GM21367 (cell line): ENCODE results near the gene TET2.

ENCODE experiments used
- ATAC-seq: cut with Tn5 transposase; IDR thresholded peaks from one replicate; pipeline ENCODE4 v1.9.1; 2021; ENCODE audit not compliant: unreplicated experiment

The TET2 gene

DNA sequence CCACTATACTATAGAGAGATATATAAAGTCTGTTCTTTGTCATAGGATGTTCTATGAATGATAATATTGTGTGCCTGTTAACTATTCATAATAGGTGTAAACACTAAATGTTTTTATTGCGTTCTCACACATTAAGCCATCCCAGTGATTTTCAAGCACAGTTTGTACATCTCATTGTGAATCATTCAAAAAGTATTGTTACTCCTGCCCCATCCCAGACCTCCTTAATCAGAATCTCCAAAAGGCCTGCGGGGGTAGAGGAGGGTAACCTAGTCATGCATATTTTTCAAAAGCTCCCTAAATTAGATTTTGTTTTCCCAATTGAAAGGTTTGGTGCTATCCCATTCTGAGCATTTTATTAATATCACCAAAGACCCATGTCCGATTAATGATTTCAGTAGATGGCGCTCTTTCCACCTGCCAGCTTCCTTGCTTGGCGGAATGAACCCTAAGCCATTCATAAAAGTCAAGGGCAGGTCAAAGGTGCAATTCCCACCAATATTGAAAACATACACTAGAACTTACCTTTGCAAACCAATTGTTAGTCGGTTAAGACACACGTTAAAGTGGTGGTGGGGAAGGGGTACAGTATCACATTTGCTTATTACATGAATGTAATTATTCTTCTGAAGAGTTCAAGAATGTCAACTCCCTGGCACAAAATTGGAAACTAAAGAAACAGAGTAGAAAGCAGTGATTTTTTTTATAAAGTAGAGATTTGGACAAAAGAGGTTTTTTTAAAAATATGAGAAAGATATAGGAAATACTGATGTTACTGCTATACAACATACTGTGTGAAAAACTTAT lies 5.8 kb upstream of the TET2 start:
- no peak for ATAC-seq

DNA sequence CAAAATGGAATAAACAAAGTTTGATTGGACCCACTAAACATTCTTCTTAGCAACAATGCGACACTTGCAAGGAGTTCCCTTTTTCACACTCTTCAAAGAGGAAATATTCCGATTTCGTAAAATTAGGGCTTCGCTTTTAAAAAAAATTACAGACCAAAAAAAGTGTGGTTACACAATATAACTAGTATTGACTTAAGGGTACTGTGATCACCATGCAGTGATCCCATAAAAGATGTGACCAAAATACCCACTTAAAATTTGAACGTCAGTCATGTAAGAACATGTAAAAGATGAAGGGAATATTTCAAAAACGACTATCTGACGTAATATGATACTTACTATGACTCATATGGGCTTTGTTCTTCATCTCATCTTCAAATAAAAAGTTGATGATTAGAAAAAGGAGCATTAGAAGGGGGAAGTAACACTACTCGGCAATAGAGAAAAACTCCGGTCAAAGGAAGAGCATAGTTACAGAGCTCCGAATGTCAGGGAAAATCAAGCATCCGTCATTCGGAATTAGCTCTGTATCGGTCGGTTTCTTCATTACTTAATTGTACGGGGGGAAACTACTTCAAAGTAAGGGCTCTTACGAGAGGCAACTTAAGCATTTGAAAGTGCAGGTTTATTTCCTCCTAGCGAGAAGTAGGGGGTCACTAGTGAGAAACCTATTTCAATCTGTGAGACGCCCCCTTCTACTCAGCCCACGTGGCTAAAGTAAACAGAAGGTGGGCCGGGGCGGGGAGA lies 1.3 kb upstream of the TET2 start:
- no peak for ATAC-seq

DNA sequence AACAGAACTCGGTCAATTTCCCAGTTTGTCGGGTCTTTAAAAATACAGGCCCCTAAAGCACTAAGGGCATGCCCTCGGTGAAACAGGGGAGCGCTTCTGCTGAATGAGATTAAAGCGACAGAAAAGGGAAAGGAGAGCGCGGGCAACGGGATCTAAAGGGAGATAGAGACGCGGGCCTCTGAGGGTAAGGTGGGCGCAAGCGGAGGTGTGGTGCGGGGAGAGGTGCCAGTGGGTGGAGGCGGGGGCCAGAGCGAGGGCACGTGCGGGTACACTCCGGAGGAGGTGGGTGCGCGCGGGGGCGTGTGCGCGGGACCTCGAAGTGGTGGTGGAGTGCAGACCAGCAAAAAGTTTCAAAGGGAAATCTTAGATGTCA lies 787 bp upstream of the TET2 start:
- ATAC-seq = peak; percentile 16

DNA sequence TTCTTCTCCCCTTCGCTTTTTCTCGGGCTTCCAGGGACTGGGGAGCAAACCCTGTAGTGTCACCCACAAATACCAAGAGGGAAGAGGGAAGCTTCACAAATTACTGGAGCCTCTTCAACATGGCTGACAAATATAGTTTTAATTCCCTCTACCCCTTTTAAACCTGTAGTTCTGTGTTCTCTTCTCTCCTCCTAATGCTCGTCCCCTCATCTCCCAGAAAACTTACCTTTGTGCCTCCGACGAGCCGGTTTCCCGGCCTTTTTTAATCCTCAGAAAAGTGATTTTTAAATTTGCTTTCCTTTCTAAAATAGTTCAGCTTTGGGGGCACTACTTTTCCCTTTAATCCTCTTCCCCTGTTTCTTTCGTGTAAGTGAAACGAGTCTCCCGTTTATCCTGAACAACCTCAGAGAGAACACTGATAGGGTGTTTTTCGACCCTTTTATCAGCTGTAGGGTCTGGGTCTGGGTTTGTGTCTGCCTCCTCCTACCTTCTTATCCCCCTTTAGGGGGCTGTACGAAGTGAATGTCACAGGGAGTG lies 408 bp downstream of the TET2 start:
- peak; percentile 3 for ATAC-seq

DNA sequence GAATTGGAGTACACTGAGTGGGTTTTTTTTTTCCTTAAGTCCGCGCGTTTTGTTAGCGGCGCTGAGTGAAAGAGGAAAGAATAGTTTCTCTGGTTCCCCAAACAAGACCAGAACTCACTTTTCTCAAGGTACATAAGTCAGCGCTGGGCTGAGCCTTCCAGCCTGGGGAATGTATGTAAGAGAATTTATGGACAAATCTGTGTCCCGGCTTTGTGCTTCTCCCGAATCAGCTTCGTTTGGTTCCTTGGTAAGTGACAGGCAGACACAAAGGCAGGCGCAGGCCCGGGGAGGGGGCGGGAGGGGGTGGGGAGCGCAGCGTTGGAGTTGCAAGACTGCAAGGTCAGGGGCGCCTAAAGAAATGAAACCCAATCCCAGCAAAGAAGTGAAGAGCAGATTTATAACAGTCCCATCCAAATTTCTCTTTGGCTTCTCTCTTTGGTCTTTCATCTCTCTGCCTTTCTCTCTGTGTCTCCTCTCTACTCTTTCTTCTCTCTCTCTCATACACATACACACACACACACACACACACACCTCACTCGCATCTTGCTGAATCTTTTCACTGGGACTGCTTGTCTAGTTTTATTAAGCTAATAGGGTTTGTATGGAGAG lies 981 bp downstream of the TET2 start:
- ATAC-seq = no peak

DNA sequence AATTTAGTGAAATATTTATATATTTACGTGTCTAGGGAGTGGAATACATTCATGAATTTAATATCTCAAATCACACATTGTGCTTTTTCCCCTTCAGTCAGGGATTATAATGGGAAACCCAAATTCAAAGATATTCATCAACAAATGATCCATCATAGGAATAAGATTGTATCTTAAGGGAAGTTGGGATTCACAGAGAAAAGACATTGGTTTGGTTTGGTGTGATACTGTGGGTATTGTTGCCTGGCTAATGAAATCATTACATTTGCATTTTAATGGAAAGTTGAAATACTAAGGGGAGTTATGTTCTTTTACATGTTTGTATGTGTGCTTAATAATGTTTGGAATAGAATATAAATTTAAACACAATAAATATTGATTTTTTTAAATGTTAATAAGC lies 1.7 kb downstream of the TET2 start:
- no peak for ATAC-seq

DNA sequence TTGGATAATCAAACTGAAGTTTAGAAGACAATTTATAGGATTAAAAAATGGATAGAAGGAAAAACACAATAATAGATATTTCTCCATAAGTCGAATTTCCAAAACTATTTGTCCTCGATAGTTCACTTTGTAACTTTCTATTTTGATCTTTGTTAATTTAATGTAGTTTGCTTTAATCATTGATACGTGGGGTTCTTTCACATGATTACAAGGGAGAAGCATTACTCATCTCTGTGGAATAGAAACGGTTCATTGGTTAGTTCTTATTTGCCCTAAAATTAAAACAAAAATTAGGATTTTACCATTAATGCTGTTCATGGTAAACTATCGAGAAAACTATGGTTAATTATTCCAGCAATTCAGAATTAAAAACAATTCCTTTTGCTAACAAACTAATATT lies 2.1 kb downstream of the TET2 start:
- ATAC-seq = no peak

DNA sequence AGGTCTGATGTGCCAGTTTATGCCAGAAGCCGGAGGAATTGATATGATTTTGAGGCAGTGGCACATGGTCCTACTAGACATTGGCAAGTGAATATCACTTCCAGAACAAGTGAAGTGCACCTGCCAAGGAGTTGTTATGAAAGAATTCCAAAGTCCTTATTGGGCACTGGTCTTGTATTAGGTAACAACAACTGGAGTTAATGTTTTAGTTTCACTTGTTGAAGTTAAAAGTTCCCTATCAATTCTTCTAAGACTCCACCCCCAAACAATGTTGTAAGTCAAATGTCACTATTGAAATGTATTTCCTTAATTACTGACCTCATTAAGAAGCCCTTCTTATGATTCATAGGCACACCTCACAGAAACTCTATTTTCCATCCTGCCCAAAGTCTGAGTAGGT lies 3.1 kb downstream of the TET2 start:
- ATAC-seq = no peak

DNA sequence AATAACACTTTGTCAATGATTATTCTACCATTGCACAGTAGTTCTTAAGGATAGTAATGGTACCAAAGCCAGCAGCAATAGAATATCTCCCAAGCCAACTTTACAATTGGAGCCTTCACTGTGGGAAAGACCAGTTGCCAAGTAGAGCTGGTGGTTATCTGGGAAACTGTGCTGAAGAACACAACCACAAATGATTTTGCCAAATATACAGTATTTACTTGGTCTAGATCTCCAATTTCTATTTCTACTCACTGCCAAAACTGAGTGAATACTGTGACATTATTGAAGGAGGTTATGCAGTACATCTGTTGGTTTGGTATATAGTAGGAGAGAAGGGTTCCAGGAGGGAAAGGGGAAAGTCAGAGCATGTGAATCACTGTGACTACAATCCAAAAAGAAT lies 3.8 kb downstream of the TET2 start:
- ATAC-seq = no peak

DNA sequence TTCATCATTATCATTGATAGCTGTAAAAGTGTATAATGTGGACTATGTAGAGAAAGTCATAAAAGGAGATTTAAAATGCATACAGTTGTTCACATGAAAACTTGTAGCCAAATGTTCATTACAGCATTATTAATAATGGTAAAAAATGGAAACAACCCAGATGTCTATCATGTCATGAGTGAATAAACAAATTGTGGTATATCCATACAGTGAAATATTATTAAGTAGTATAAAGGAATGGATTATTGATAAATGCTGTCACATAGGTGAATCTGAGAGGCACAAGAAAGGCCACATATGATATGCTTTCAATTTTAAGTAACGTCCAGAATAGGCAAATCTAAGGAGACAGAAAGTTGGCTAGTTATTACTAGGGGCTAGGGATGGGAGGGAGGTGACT lies 7.1 kb downstream of the TET2 start:
- ATAC-seq = no peak

DNA sequence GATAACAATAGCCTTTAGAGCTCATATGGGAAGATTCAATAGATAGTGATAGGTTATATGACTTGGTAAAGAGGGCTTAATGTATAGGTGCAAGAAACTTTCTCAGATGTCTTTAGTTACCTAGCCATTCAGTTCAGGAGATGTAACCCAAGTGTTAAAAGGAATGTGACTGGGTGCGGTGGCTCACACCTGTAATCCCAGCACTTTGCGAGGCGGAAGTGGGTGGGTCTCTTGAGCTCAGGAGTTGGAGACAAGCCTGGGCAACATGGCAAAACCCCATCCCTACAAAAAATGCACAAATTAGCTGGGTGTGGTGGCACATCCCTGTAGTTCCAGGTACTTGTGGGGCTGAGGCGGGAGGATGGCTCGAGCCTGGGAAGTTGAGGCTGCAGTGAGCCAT lies 7.9 kb downstream of the TET2 start:
- no peak for ATAC-seq

DNA sequence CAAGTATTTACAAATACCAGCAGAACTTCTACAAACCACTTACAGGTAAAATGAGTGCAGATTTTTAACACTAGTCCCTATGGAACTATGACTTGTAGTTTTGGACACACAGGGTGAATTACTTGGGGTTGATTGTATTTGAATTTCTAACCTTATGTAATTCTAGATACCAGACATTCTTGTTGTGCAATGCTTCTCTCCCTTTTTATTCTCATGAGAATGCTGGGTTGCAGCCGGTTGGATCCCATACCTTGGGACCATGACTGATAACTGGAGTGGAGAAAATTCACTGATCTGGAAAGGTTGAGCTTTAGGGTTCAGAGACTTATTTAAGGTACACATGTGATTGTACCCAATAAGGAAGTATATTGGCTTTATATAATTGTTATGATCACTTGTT lies 8.8 kb downstream of the TET2 start:
- ATAC-seq = no peak

DNA sequence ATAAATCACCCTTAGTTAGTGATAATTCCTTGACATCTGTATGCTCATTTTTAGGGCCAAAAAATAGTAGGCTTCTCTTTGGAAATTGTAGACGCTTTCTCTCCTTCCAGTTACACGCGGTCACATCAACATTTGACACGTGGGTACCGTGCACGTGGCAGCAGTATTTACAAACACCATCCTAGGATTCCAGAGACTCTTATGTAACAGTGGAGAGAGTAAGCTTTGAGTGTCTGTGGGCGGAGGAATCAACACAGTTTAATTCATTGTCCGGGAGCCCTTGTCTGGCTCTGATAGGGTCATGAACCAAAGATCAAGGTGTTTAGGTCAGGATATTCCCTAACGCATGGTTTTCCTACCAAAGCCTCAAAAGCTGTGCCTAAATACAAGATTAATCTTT lies 12.2 kb downstream of the TET2 start:
- ATAC-seq = no peak

DNA sequence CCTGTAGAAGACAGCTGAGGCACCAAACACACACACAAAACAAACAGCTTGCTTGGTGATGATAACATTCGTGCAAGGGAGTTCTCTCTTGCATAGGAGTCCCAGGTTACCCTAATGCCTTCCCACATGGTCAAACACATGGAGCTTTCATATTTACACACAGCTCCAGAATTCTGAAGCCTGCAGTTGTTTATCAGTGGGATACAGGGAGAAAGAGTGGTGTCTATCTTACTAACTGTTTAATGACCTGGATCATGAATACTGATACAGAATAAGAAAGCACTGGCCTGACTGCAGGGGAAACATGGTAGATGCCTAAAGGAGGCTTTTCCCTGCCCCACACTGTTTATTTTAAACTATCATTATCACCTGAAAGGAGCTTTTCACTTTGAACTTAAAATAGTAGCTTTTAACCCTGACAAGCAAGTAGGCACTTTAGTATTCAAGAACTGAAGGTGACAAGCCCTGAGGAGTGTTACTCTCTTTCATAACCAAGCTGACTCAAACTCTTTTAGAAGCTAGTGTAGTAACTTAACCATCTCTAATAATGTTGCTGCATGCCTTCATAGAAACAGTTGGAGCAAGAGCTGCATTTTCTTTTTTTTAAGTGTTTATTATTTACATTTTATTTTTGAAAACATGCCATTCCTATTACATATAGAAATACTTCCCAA lies 15.6 kb downstream of the TET2 start:
- ATAC-seq = no peak

DNA sequence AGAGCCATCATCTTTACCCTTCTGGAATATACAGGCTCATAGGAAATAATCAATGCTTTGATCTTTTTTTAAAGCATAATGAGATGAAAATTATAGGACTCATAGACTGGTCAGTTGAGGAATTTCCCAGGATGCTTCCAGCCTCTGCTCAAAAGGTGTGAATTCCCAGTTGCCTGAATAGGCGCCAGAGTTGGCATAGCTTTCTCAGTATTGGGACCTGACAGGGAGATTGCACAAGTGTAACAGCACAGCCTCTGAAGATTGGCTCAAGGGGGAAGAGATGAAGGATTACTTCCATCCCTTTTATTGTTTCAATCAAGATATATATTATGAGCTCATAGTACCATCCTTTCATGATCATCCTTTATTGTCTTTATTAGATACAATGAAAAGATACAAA lies 17.9 kb downstream of the TET2 start:
- ATAC-seq = no peak

DNA sequence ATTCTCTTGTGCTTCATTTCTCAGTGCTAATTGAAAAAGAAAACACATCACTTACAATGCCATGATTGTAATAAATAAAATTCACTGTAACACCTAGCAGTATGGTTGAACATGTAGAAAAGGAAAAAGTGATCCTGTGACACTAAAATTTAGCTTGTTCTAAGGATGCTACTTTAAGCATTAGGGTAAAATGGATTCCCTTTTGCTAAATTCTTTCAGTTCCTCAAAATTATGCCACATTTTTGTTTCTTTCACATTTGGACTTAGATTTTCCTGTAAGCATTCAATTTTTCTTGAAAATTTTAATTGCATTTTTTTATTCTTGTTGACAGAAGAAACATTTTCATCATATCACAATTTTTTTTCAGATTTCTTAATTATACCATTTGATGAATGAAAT lies 19.4 kb downstream of the TET2 start:
- no peak for ATAC-seq

DNA sequence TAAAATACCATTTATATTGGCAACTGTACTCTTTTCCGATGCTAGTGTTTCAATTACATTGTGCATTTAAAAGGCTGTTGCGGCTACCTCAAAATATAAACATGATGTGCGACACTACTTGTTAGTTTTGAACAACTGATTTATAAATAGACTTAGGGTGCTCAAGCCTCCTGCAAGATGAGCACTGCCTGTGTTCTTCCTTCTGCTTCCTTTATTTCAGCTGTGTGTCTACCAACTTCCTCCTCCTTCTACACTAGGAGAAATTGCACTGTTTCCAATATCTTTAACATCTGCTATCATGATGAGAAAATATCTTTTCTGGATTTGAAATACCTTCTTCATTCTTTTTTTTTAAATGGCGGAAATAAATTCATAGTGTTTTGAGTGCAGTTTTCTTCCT lies 24.0 kb downstream of the TET2 start:
- ATAC-seq = no peak

DNA sequence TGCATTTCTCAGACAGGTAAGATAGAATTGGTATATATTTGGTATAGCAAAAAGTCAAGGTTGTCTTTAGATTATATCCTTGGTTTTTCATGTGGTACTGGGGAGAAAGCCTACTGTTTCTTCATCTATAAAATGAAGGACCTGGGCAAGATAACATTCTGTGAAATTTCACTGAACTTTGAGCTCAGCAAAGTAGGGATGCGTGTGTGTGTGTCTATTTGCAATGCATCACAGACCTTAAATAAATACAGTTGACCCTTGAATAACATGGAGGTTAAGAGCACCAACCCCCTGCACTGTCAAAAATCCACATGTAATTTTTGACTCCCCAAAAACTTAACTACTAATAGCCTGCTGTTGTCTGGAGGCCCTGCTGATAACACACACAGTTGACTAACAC lies 25.2 kb downstream of the TET2 start:
- ATAC-seq = no peak

DNA sequence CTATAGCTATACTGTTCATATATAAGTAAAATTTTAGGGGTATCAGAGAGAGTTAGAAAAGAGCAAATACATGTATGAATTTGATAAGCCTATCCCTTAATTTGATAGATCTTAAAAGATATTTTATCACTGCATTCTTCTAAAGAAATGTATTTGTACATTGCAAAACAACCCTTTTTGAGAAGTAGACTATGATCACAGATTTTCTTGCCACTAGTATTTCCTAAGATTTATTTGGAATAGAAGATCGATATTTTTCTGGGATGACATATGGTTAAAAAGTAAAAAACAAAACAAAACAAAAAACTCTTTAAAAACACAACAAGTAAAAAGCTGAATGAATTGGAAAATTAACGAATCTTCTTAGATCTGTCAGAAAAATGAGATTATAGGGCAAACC lies 27.4 kb downstream of the TET2 start:
- no peak for ATAC-seq

DNA sequence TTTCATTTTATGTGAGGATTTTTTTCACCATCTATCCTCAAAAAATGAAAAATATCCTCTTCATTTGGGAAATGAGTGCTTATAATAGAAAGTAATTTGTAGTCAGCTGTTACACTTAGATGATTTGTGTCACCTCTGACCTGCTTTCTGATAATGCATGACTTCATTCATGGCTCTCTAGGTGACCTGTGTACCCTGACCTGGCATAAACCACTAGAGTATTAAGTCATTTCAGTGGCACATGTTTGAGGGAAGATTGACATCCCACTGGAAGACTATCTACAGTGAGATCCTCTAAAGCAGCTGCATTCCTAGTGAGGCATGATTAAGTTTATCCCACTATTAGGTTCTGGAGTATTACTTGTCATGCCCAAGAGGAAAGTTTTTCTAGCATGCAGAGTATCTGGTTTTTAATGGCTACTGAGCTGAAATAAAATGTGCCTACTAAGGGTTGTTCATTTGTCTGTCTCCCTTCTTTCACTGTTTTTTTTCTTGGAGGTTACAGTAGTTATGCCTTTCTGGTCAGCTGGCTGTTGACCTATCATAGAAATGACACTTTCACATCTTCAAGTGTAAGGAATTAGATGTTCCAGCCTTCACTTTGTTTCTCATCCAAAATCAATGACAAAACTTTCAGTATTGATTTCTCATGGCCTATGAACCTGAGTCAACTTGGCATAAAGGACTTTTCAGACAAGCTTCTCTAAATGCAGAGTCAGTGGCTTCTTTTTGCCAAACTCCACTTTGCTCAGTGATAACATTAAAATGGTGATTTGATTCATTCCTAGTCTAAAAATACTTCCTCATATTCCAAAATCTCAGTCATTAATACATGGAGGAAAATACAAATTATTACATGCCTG lies 33.1 kb downstream of the TET2 start:
- ATAC-seq = no peak

DNA sequence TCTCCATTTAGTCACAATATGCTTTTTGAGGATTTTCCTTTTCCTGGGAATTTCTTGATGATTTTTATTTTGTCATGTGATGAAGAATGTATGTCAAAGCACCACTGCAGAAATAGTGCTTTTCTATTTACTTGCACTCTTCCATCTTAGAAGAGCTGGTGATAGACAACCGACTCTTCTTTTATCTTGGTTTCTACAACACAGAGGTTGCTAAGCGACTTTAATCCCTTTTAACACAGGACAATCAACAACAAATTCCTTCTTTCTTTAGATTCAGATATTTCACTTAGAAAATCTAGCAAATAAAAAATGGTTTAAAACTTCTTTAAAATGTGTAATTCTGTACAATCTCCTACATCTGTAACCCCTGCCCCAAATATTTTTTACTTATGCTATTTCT lies 34.6 kb downstream of the TET2 start:
- no peak for ATAC-seq
